GM23338 (cell line): ENCODE results near the gene SCFD2. TPM values are rescaled to one million over a fixed set of nuclear protein-coding genes. Genes with fewer than 3 reads are reported as not detected.

Experiments used
- ATAC-seq: fragments of 200-7000 bp; cut with Tn5 transposase; 3 replicates; pipeline ENCODE4 v1.9.1; 2020
- DNase-seq: peaks from one replicate; pipeline ENCODE4 v3.0.0-alpha.2; 2015; ENCODE audit warnings: low spot score
- H2AFZ ChIP-seq: fragments of 200-600 bp; sonication (generic); 2 replicates; pipeline ENCODE4 v1.8.0; 2016; ENCODE audit warnings: antibody characterized with exemption, mild to moderate bottlenecking, moderate library complexity
- H3F3A ChIP-seq: fragments of 200-600 bp; sonication (generic); replicated peaks from 2 replicates; pipeline ENCODE4 v1.8.0; 2017; ENCODE audit warnings: antibody characterized with exemption, mixed run types, low read depth
- H3K27ac ChIP-seq: fragments of 200-600 bp; sonication (generic); 2 replicates; pipeline ENCODE4 v1.6.1; 2016; ENCODE audit warnings: low read depth
- H3K27me3 ChIP-seq: fragments of 200-600 bp; sonication (generic); 2 replicates; pipeline ENCODE4 v1.8.0; 2016; ENCODE audit warnings: mild to moderate bottlenecking, mixed run types, moderate library complexity; ENCODE audit not compliant: insufficient read depth
- H3K36me3 ChIP-seq: fragments of 200-600 bp; sonication (generic); 2 replicates; pipeline ENCODE4 v1.8.0; 2016; ENCODE audit warnings: mild to moderate bottlenecking; ENCODE audit not compliant: insufficient read depth
- H3K4me1 ChIP-seq: fragments of 200-600 bp; sonication (generic); 2 replicates; pipeline ENCODE4 v1.8.0; 2016; ENCODE audit warnings: mild to moderate bottlenecking, moderate library complexity; ENCODE audit not compliant: insufficient read depth
- H3K4me2 ChIP-seq: fragments of 200-600 bp; sonication (generic); 2 replicates; pipeline ENCODE4 v1.7.1; 2017; ENCODE audit warnings: mixed run types
- H3K4me3 ChIP-seq: fragments of 200-600 bp; sonication (generic); 2 replicates; pipeline ENCODE4 v1.6.1; 2016; ENCODE audit warnings: mixed run types
- H3K79me2 ChIP-seq: fragments of 200-600 bp; sonication (generic); replicated peaks from 2 replicates; pipeline ENCODE4 v1.8.0; 2017; ENCODE audit warnings: mild to moderate bottlenecking; ENCODE audit not compliant: insufficient read depth
- H3K9me2 ChIP-seq: fragments of 200-600 bp; sonication (generic); 2 replicates; pipeline ENCODE4 v1.8.0; 2017; ENCODE audit not compliant: insufficient read depth
- H4K20me1 ChIP-seq: fragments of 200-600 bp; sonication (generic); replicated peaks from 2 replicates; pipeline ENCODE4 v1.8.0; 2017; ENCODE audit warnings: mild to moderate bottlenecking; ENCODE audit not compliant: insufficient read depth
- H3K27ac Mint-ChIP-seq: 2 replicates; pipeline ENCODE4 v1.8.0; 2020; ENCODE audit warnings: inconsistent platforms, mild to moderate bottlenecking, moderate library complexity, mixed read lengths
- H3K27me3 Mint-ChIP-seq: 3 replicates; pipeline ENCODE4 v1.8.0; 2022; ENCODE audit warnings: low read depth, mild to moderate bottlenecking, moderate library complexity, mixed read lengths, inconsistent platforms; ENCODE audit not compliant: insufficient read depth, poor library complexity
- H3K36me3 Mint-ChIP-seq: 3 replicates; pipeline ENCODE4 v1.8.0; 2021; ENCODE audit warnings: low read depth, mild to moderate bottlenecking, inconsistent platforms, moderate library complexity, mixed read lengths
- H3K4me1 Mint-ChIP-seq: 3 replicates; pipeline ENCODE4 v1.8.0; 2020; ENCODE audit warnings: mild to moderate bottlenecking, inconsistent platforms, mixed read lengths
- H3K4me3 Mint-ChIP-seq: 3 replicates; pipeline ENCODE4 v1.8.0; 2021; ENCODE audit warnings: moderate library complexity, mild to moderate bottlenecking, inconsistent platforms, mixed read lengths
- H3K9me3 Mint-ChIP-seq: 3 replicates; pipeline ENCODE4 v1.8.0; 2020; ENCODE audit warnings: moderate library complexity, mild to moderate bottlenecking, inconsistent platforms, mixed read lengths
- ETS1 ChIP-seq: IDR thresholded peaks from 2 replicates; pipeline ENCODE4 v1.6.1; 2016; ENCODE audit warnings: antibody characterized with exemption
- EZH2phosphoT487 ChIP-seq: fragments of 200-600 bp; sonication (generic); IDR thresholded peaks from one replicate; pipeline ENCODE4 v1.8.1; 2018; ENCODE audit warnings: antibody characterized with exemption; ENCODE audit not compliant: unreplicated experiment
- JUNB ChIP-seq: IDR thresholded peaks from one replicate; pipeline ENCODE4 v1.6.1; 2016; ENCODE audit warnings: antibody characterized with exemption; ENCODE audit not compliant: unreplicated experiment
- NANOG ChIP-seq: IDR thresholded peaks from 2 replicates; pipeline ENCODE4 v1.6.1; 2016; ENCODE audit warnings: antibody characterized with exemption, borderline replicate concordance
- POLR2AphosphoS5 ChIP-seq: IDR thresholded peaks from 2 replicates; pipeline ENCODE4 v1.6.1; 2016; ENCODE audit warnings: antibody characterized with exemption, low read depth
- ZNF114 ChIP-seq: fragments of 250-450 bp; sonication (Bioruptor Pico); IDR thresholded peaks from 2 replicates; pipeline ENCODE4 v1.5.0; 2020; ENCODE audit warnings: mild to moderate bottlenecking, moderate library complexity
- ZNF331 ChIP-seq: fragments of 250-450 bp; sonication (Bioruptor Pico); IDR thresholded peaks from 2 replicates; pipeline ENCODE4 v1.5.0; 2020; ENCODE audit warnings: low read depth, mild to moderate bottlenecking, moderate library complexity
- ZNF462 ChIP-seq: fragments of 250-450 bp; sonication (Bioruptor Pico); IDR thresholded peaks from 2 replicates; pipeline ENCODE4 v1.5.0; 2020; ENCODE audit warnings: mild to moderate bottlenecking, moderate library complexity
- polyA plus RNA-seq: library from polyadenylated mRNA; unstranded; fragments of >200 nt; fragmentation: Nextera tagmentation; extraction: Ambion mirVana; gene quantifications from 2 replicates; pipeline ENCODE4 v1.2.1, GENCODE V29; 2016
- total RNA-seq: library from RNA; depleted of rRNA; stranded (reverse); fragments of >200 nt; shearing (Covaris generic); gene quantifications from 2 replicates; pipeline ENCODE4 v1.2.3, GENCODE V29; 2014
- TF ChIP-seq, protein P1 (sequence below), 2 experiments: fragments of 200-600 bp in 1 of 2; sonication (generic) in 1 of 2; conservative IDR thresholded peaks; 2 replicates each; pipeline versions ENCODE4 v1.5.1 to v1.6.1; 2016 to 2017; ENCODE audit warnings: antibody characterized with exemption in 2 of 2, low read depth in 2 of 2, mild to moderate bottlenecking in 2 of 2, moderate library complexity in 1 of 2
- TF ChIP-seq, protein P2 (sequence below): IDR thresholded peaks from one replicate; pipeline ENCODE4 v1.6.1; 2018; ENCODE audit warnings: antibody characterized with exemption; ENCODE audit not compliant: unreplicated experiment

SCFD2 gene
- total and polyA plus RNA-seq, 2 experiments from 2014 or later, result 5.7 to 17.5 TPM

GRCh38 chr4:52995360-52996030 is 370.4 kb downstream of the SCFD2 start (continued):
- TF ChIP-seq, protein P1, sequence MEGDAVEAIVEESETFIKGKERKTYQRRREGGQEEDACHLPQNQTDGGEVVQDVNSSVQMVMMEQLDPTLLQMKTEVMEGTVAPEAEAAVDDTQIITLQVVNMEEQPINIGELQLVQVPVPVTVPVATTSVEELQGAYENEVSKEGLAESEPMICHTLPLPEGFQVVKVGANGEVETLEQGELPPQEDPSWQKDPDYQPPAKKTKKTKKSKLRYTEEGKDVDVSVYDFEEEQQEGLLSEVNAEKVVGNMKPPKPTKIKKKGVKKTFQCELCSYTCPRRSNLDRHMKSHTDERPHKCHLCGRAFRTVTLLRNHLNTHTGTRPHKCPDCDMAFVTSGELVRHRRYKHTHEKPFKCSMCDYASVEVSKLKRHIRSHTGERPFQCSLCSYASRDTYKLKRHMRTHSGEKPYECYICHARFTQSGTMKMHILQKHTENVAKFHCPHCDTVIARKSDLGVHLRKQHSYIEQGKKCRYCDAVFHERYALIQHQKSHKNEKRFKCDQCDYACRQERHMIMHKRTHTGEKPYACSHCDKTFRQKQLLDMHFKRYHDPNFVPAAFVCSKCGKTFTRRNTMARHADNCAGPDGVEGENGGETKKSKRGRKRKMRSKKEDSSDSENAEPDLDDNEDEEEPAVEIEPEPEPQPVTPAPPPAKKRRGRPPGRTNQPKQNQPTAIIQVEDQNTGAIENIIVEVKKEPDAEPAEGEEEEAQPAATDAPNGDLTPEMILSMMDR (conservative IDR thresholded peaks at IDR 0.05; ENCODE audit: low read depth in 2 of 2), result no peak
- no peak for TF ChIP-seq POLR2AphosphoS5
- TF ChIP-seq ZNF114 (CRISPR knock-in tag), result no peak

- peaks cover 38% of the 10 kb centered on the region for H3K9me3 Mint-ChIP-seq
- H3K4me3 Mint-ChIP-seq, result no peak overlapping the region
- H3K27ac Mint-ChIP-seq, result no peak overlapping the region
- H3K4me2 ChIP-seq, result no peak overlapping the region
- H3K36me3 Mint-ChIP-seq, result peaks cover 27% of the 10 kb centered on the region
- ATAC-seq (no peak), DNase-seq (no peak)
- no peak overlapping the region for H2AFZ ChIP-seq
- H3K36me3 ChIP-seq, result no peaks in the 10 kb centered on the region
- no peaks in the 10 kb centered on the region for H4K20me1 ChIP-seq
- H3K4me1 ChIP-seq, result no peaks in the 10 kb centered on the region
- no peaks in the 10 kb centered on the region for H3K27me3 ChIP-seq
- H3K4me1 Mint-ChIP-seq, result no peaks in the 10 kb centered on the region
- H3K4me3 ChIP-seq, result no peak overlapping the region
- H3K79me2 ChIP-seq, result no peaks in the 10 kb centered on the region
- no peak overlapping the region for H3K27ac ChIP-seq
- H3K9me2 ChIP-seq, result no peaks in the 10 kb centered on the region
- H3K27me3 Mint-ChIP-seq, result no peaks in the 10 kb centered on the region
- no peaks in the 10 kb centered on the region for H3F3A ChIP-seq
- TF ChIP-seq ETS1 (no peak), ZNF331 (CRISPR knock-in tag) (no peak), POLR2AphosphoS5 (no peak), EZH2phosphoT487 (no peak), JUNB (no peak), NANOG (no peak), ZNF462 (no peak)
- TF ChIP-seq, protein P2, sequence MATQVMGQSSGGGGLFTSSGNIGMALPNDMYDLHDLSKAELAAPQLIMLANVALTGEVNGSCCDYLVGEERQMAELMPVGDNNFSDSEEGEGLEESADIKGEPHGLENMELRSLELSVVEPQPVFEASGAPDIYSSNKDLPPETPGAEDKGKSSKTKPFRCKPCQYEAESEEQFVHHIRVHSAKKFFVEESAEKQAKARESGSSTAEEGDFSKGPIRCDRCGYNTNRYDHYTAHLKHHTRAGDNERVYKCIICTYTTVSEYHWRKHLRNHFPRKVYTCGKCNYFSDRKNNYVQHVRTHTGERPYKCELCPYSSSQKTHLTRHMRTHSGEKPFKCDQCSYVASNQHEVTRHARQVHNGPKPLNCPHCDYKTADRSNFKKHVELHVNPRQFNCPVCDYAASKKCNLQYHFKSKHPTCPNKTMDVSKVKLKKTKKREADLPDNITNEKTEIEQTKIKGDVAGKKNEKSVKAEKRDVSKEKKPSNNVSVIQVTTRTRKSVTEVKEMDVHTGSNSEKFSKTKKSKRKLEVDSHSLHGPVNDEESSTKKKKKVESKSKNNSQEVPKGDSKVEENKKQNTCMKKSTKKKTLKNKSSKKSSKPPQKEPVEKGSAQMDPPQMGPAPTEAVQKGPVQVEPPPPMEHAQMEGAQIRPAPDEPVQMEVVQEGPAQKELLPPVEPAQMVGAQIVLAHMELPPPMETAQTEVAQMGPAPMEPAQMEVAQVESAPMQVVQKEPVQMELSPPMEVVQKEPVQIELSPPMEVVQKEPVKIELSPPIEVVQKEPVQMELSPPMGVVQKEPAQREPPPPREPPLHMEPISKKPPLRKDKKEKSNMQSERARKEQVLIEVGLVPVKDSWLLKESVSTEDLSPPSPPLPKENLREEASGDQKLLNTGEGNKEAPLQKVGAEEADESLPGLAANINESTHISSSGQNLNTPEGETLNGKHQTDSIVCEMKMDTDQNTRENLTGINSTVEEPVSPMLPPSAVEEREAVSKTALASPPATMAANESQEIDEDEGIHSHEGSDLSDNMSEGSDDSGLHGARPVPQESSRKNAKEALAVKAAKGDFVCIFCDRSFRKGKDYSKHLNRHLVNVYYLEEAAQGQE, result no peak
Observed at GRCh38 chr4:52994567-52994966, 371.3 kb downstream of the SCFD2 start.
